Type B pancreatic cell (in vitro differentiated cells): Measurements from ENCODE around the gene DLEC1. TPM values are rescaled to one million over a fixed set of nuclear protein-coding genes. Genes with fewer than 3 reads are reported as not detected.

Experiments used
- DNase-seq: peaks from one replicate; pipeline ENCODE4 v3.0.0; 2021; ENCODE audit warnings: mixed read lengths; ENCODE audit not compliant: unreplicated experiment; ENCODE audit errors: extremely low spot score
- H3K27ac Mint-ChIP-seq: 2 replicates; pipeline ENCODE4 v1.8.0; 2021; ENCODE audit warnings: mild to moderate bottlenecking, mixed read lengths
- H3K27me3 Mint-ChIP-seq: 2 replicates; pipeline ENCODE4 v1.8.0; 2021; ENCODE audit warnings: mixed read lengths
- H3K36me3 Mint-ChIP-seq: 2 replicates; pipeline ENCODE4 v1.8.0; 2021; ENCODE audit warnings: mixed read lengths
- H3K4me1 Mint-ChIP-seq: one replicate; pipeline ENCODE4 v1.8.0; 2021; ENCODE audit warnings: mixed read lengths; ENCODE audit not compliant: unreplicated experiment
- H3K4me3 Mint-ChIP-seq: 2 replicates; pipeline ENCODE4 v1.8.0; 2021; ENCODE audit warnings: mild to moderate bottlenecking, mixed read lengths
- H3K9me3 Mint-ChIP-seq: 2 replicates; pipeline ENCODE4 v1.8.0; 2021; ENCODE audit warnings: mixed read lengths
- total RNA-seq: library from RNA; stranded (reverse); gene quantifications from 2 replicates; pipeline ENCODE4 v1.2.1, GENCODE V29; 2021; ENCODE audit warnings: low replicate concordance
- TF ChIP-seq, protein P1 (sequence below): fragments of 200-600 bp; sonication (generic); conservative IDR thresholded peaks from 2 replicates; pipeline ENCODE4 v1.5.0; 2021; ENCODE audit warnings: antibody characterized with exemption, mild to moderate bottlenecking

Gene DLEC1
- total RNA-seq, 1 donor from 2014 or later: 3.2 TPM

DNA sequence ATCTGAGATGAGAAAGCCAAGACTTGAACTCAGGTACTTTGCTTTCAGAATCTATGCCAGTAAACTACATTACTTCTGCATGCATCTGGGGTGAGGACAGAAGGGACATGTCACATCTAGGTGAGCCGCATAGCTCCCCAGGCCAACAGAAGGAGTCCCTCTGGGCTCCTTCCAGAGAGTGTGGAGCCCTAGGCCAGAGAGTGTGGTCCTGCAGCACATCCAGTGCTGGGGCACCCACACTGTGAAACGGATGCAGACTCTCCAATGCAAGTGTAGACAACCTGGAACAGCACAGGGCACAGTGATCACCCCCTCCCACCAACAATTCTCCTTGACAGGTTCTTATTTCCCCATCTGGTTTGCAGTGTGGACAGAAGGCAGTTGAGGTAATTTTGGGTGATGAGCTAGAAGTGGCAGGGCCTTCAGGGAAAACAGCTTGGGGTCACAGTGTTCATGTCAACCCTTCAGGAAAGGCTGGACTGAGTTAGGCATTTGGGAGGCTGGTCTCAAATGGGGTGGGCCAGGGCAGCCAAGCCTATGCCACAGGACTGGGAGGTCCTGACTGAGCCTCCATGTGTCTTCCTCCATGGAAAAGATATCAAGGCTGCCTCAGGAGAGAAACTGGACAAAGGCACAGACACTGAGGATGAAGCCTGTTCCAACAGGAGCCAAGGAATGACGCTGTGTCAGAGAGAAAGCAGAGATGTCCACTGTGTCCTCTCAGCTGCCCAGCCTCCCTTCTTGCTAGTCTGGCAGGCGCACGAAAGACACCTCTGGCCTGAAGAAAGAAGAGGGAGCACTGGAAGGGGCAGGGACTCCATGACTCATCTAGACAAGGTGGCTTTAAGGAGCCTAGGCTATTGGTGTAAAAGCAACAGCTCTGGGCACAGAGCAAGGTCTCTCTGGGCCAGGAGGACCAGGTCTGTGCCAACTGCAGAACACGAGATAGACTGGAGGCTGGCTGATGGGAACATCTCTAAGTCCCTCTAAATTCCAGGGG lies 11.2 kb upstream of the DLEC1 start:
- TF ChIP-seq, protein P1, sequence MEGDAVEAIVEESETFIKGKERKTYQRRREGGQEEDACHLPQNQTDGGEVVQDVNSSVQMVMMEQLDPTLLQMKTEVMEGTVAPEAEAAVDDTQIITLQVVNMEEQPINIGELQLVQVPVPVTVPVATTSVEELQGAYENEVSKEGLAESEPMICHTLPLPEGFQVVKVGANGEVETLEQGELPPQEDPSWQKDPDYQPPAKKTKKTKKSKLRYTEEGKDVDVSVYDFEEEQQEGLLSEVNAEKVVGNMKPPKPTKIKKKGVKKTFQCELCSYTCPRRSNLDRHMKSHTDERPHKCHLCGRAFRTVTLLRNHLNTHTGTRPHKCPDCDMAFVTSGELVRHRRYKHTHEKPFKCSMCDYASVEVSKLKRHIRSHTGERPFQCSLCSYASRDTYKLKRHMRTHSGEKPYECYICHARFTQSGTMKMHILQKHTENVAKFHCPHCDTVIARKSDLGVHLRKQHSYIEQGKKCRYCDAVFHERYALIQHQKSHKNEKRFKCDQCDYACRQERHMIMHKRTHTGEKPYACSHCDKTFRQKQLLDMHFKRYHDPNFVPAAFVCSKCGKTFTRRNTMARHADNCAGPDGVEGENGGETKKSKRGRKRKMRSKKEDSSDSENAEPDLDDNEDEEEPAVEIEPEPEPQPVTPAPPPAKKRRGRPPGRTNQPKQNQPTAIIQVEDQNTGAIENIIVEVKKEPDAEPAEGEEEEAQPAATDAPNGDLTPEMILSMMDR: no peak
- Mint-ChIP-seq H3K9me3 (no peaks in the 10 kb centered on the region), H3K4me3 (peak overlapping the region; percentile 84), H3K27me3 (peaks cover 8% of the 10 kb centered on the region), H3K36me3 (no peaks in the 10 kb centered on the region), H3K27ac (peak overlapping the region; percentile 68), H3K4me1 (peaks cover 17% of the 10 kb centered on the region)
- DNase-seq: no peak

DNA sequence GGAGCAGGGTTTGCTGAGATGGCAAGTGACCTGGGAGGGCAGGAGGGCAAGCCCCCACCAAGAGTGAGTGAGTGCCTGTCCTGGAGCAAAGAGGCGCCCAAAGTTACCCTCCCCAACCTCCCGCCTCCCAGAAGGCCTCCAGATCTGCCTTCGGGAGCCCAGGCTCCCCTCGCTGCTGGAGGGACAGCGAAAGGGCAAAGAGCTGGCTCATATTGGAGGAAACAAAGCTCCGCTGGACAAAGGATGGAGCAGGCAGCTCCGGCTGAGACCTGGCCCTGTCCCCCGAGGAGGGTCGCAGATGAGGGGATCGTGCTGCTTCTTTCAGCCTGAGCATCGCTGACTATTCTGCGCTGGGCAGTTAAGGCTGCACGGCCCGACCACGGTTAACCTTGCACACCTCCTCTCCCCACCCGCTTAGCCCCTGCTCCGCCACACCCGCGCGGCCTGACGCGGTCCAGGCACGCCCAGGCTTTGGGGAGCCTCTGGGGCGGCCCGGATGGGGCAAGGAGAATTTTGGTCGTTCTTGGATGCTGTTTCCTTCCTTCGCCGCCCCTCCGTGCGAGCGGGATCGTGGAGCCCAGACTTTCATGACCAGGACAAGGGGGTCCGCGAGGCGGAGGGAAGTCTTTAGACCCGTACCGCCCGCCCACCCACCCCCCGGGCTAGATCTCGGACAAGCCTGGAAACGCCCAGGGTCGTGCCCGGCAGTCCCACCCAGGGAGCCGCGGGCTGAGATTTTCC lies 10.2 kb upstream of the DLEC1 start:
- Mint-ChIP-seq H3K27ac (peak overlapping the region; percentile 68), H3K9me3 (no peaks in the 10 kb centered on the region), H3K4me1 (peaks cover 18% of the 10 kb centered on the region), H3K36me3 (no peaks in the 10 kb centered on the region), H3K4me3 (peak overlapping the region; percentile 84), H3K27me3 (peaks cover 8% of the 10 kb centered on the region)
- TF ChIP-seq, protein P1: no peak
- no peak for DNase-seq

DNA sequence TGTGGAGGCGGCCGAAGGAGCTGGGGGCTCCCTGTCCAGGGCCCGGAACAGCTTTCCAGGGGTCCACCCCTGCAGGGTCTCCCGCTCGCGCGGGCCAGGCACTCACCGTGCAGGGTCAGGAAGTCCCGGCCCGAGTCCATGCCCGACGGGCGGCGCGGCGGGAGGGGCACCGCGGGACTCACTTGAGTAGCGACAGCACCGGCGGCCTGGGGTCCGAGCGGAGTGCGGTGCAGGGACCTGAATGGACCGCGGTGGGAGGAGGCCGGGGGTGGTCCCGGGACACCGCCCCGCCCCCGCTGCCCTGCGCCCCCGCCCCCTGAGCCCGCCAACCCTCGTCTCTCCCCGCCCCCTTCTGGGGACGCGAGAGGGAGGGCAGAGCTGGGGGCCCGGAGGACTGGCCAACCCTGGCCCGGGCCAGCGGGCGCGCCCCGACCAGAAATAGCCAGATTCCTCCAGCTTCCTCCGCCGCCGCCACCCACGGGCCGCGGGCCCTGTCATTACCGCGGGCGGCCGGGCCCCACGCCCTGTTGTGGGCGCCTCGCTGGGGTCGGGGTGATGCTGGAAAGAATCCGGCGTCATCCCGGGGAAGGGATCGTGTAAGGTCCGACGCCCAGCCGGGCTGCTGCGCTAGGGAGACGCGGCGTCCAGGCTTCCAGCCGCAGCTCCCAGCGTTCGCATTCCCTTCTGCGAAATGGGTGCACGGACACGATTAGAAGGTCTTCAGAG lies 9.4 kb upstream of the DLEC1 start, which contains the start of gene PLCD1:
PLCD1 (minus strand) TSS at position 243 of the 726 bp plus-strand sequence; CDS start at position 140, 103 bp downstream.
- H3K4me3 Mint-ChIP-seq: peak within 1 kb of the TSS; percentile 84
- H3K27ac Mint-ChIP-seq: peak within 1 kb of the TSS; percentile 92
- H3K27me3 Mint-ChIP-seq: peaks cover 8% of the 10 kb centered on the region
- TF ChIP-seq, protein P1: no peak
- no peaks in the 10 kb centered on the region for H3K36me3 Mint-ChIP-seq
- no peaks in the 10 kb centered on the region for H3K9me3 Mint-ChIP-seq
- no peak for DNase-seq
- H3K4me1 Mint-ChIP-seq: peaks cover 16% of the 10 kb centered on the region

DNA sequence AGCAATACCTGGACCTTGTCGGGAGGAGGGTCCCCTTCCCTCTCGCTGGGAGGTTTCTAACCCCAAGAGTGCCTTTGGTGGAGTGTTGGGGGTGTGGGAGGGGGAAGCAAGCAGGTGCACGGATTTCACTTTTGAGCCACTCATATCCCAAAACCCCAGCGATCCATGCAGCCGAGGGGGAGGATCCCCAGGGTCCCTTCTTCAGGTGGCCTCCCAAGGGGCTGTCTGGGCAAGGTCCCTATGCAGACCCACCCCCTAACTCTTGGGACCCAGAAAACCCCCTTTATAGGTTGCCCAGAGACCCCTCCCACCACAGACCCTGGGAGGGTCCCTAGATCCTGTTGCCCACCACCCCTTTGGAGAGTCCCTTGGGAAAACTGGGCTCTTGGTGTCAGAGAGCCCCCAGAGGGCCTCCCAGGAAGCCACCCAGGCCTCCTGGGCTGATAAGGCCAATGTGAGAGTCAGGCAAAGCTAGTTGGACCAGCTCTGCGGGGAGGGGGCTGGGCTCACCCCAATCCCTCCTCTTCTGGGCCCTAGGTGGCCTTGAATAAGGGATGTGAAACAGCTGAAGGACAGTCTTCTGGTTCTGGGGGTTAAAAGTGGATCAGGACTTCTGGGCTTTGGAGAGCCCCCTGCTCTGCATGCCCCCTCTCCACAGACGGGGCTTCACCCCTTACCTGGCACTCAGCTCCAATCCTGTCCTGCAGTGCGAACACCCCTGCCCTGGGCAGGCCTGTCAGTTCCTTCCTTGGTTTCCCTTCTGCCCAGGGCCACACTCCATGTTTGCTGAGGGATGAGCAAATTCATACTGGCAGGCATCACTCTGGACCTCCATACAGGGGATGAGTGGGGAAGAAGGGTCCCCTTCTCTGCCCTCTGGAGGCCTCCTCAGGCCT lies 8.6 kb upstream of the DLEC1 start:
- peak overlapping the region; percentile 92 for H3K27ac Mint-ChIP-seq
- TF ChIP-seq, protein P1: no peak
- H3K36me3 Mint-ChIP-seq: no peaks in the 10 kb centered on the region
- H3K4me1 Mint-ChIP-seq: peaks cover 16% of the 10 kb centered on the region
- no peaks in the 10 kb centered on the region for H3K9me3 Mint-ChIP-seq
- DNase-seq: no peak
- H3K27me3 Mint-ChIP-seq: peaks cover 8% of the 10 kb centered on the region
- peak overlapping the region; percentile 84 for H3K4me3 Mint-ChIP-seq
